Mucosa of stomach (tissue), 1 donor: ENCODE measurements around the gene EPB41.
"Not testable (repeated sequence)": the region's sequence is repeated elsewhere in the genome, so short reads cannot be mapped to it uniquely, and the experiment has no call there.

ENCODE experiments used
- H3K27me3 ChIP-seq: one replicate; pipeline ENCODE4 v1.7.0; 2013; ENCODE audit warnings: mild to moderate bottlenecking, low read length; ENCODE audit not compliant: control insufficient read depth, insufficient read depth
- H3K36me3 ChIP-seq: one replicate; pipeline ENCODE4 v1.7.0; 2013; ENCODE audit warnings: low read length; ENCODE audit not compliant: control insufficient read depth, insufficient read depth
- H3K4me1 ChIP-seq: one replicate; pipeline ENCODE4 v1.7.0; 2013; ENCODE audit warnings: mild to moderate bottlenecking, low read length; ENCODE audit not compliant: control insufficient read depth, insufficient read depth
- H3K4me3 ChIP-seq: one replicate; pipeline ENCODE4 v1.7.0; 2013; ENCODE audit warnings: low read length
- H3K9ac ChIP-seq: one replicate; pipeline ENCODE4 v1.7.0; 2013; ENCODE audit warnings: mild to moderate bottlenecking, low read length, moderate library complexity
- H3K9me3 ChIP-seq: one replicate; pipeline ENCODE4 v1.7.0; 2013; ENCODE audit warnings: mild to moderate bottlenecking, low read length, moderate library complexity; ENCODE audit not compliant: control insufficient read depth
- donor health status: Pancreatic carcinoma.

The EPB41 gene

GRCh38 chr1:28935293-28935692, 20.9 kb downstream of the EPB41 start:
- Histone ChIP-seq H3K9ac (no peak overlapping the region), H3K9me3 (no peaks in the 10 kb centered on the region), H3K27me3 (no peaks in the 10 kb centered on the region)

GRCh38 chr1:28936094-28936493, 21.7 kb downstream of the EPB41 start:
- no peaks in the 10 kb centered on the region for H3K36me3 ChIP-seq
- no peak overlapping the region for H3K4me3 ChIP-seq
- no peaks in the 10 kb centered on the region for H3K27me3 ChIP-seq
- H3K4me1 ChIP-seq: no peaks in the 10 kb centered on the region
- no peaks in the 10 kb centered on the region for H3K9me3 ChIP-seq
- H3K9ac ChIP-seq: no peak overlapping the region

More at GRCh38 chr1:28935293-28935692, 20.9 kb downstream of the EPB41 start:
- no peaks in the 10 kb centered on the region for H3K4me1 ChIP-seq
- no peak overlapping the region for H3K4me3 ChIP-seq
- no peaks in the 10 kb centered on the region for H3K36me3 ChIP-seq

- Histone ChIP-seq H3K9me3 (no peaks in the 10 kb centered on the region), H3K4me3 (no peak overlapping the region), H3K9ac (no peak overlapping the region), H3K27me3 (no peaks in the 10 kb centered on the region), H3K36me3 (no peaks in the 10 kb centered on the region), H3K4me1 (no peaks in the 10 kb centered on the region)
These were observed 22.2 kb downstream of the EPB41 start for GRCh38 chr1:28936528-28936927.

GRCh38 chr1:28943581-28943980, 29.2 kb downstream of the EPB41 start:
- not testable (repeated sequence) for H3K36me3 ChIP-seq, H3K9me3 ChIP-seq, H3K4me1 ChIP-seq, H3K9ac ChIP-seq, H3K27me3 ChIP-seq, H3K4me3 ChIP-seq

GRCh38 chr1:28950006-28950405, 35.6 kb downstream of the EPB41 start:
- no peaks in the 10 kb centered on the region for H3K27me3 ChIP-seq
- H3K9ac ChIP-seq: no peak overlapping the region
- H3K9me3 ChIP-seq: no peaks in the 10 kb centered on the region
- no peaks in the 10 kb centered on the region for H3K4me1 ChIP-seq
- no peak overlapping the region for H3K4me3 ChIP-seq
- H3K36me3 ChIP-seq: no peaks in the 10 kb centered on the region

- H3K9ac ChIP-seq: no peak overlapping the region
- no peaks in the 10 kb centered on the region for H3K27me3 ChIP-seq
- no peaks in the 10 kb centered on the region for H3K36me3 ChIP-seq
- H3K4me1 ChIP-seq: no peaks in the 10 kb centered on the region
- no peaks in the 10 kb centered on the region for H3K9me3 ChIP-seq
- no peak overlapping the region for H3K4me3 ChIP-seq
These were observed 36.1 kb downstream of the EPB41 start for GRCh38 chr1:28950449-28950848.

- no peak overlapping the region for H3K4me3 ChIP-seq
- no peaks in the 10 kb centered on the region for H3K4me1 ChIP-seq
- H3K9ac ChIP-seq: no peak overlapping the region
- H3K36me3 ChIP-seq: no peaks in the 10 kb centered on the region
- H3K27me3 ChIP-seq: no peaks in the 10 kb centered on the region
- no peaks in the 10 kb centered on the region for H3K9me3 ChIP-seq
These were observed 39.9 kb downstream of the EPB41 start for GRCh38 chr1:28954126-28954726.

- no peak overlapping the region for H3K9ac ChIP-seq
- H3K4me1 ChIP-seq: no peaks in the 10 kb centered on the region
- no peak overlapping the region for H3K4me3 ChIP-seq
- H3K27me3 ChIP-seq: no peaks in the 10 kb centered on the region
- no peaks in the 10 kb centered on the region for H3K9me3 ChIP-seq
- H3K36me3 ChIP-seq: no peaks in the 10 kb centered on the region
These were observed 41.7 kb downstream of the EPB41 start for GRCh38 chr1:28956038-28956464.

- H3K4me1 ChIP-seq, H3K4me3 ChIP-seq, H3K9ac ChIP-seq, H3K27me3 ChIP-seq, H3K9me3 ChIP-seq, H3K36me3 ChIP-seq: not testable (repeated sequence)
These were observed 47.9 kb downstream of the EPB41 start for GRCh38 chr1:28962114-28962831.

- Histone ChIP-seq H3K4me1 (no peaks in the 10 kb centered on the region), H3K9ac (no peak overlapping the region), H3K27me3 (no peaks in the 10 kb centered on the region), H3K36me3 (no peaks in the 10 kb centered on the region), H3K9me3 (no peaks in the 10 kb centered on the region), H3K4me3 (no peak overlapping the region)
These were observed 51.0 kb downstream of the EPB41 start for GRCh38 chr1:28965271-28965870.

GRCh38 chr1:28966617-28967016, 52.2 kb downstream of the EPB41 start:
- H3K4me3 ChIP-seq: no peak overlapping the region
- H3K36me3 ChIP-seq: no peaks in the 10 kb centered on the region
- no peaks in the 10 kb centered on the region for H3K27me3 ChIP-seq
- H3K9me3 ChIP-seq: no peaks in the 10 kb centered on the region
- H3K9ac ChIP-seq: no peak overlapping the region
- H3K4me1 ChIP-seq: no peaks in the 10 kb centered on the region

- Histone ChIP-seq H3K9me3 (no peaks in the 10 kb centered on the region), H3K4me3 (no peak overlapping the region), H3K9ac (no peak overlapping the region), H3K4me1 (no peaks in the 10 kb centered on the region), H3K36me3 (no peaks in the 10 kb centered on the region), H3K27me3 (no peaks in the 10 kb centered on the region)
These were observed 57.8 kb downstream of the EPB41 start for GRCh38 chr1:28971980-28972771.
